ENCODE measurements around the gene ZNF700.
"Not testable (repeated sequence)": the region's sequence is repeated elsewhere in the genome, so short reads cannot be mapped to it uniquely, and the experiment has no call there.

DNA sequence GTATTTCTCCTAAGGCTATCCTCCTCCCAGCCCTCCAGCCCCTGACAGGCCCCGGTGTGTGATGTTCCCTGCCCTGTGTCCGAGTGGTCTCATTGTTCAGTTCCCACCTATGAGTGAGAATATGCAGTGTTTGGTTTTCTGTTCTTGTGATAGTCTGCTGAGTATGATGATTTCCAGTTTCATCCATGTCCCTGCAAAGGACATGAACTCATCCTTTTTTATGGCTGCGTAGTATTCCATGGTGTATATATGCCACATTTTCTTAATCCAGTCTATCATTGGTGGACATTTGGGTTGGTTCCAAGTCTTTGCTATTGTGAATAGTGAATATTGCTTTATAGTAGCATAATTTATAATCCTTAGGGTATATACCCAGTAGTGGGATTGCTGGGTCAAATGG is 10.9 kb downstream of the ZNF700 start:
- not testable (repeated sequence) for TF ChIP-seq CTCF (IDR thresholded peaks at IDR 0.05 in 2 of 3, conservative IDR thresholded peaks at IDR 0.05 in 1 of 3; ENCODE audit: borderline replicate concordance in 1 of 3, insufficient read depth in 1 of 3, low read depth in 2 of 3, low read length in 2 of 3); ZNF274 (IDR thresholded peaks at IDR 0.05; ENCODE audit: low read depth, low read length); EGR1 (IDR thresholded peaks at IDR 0.05; ENCODE audit: low read depth); POLR2A (IDR thresholded peaks at IDR 0.05; ENCODE audit: borderline replicate concordance, extremely low read depth, insufficient read depth, insufficient read length)
- TF ChIP-seq, protein P1, sequence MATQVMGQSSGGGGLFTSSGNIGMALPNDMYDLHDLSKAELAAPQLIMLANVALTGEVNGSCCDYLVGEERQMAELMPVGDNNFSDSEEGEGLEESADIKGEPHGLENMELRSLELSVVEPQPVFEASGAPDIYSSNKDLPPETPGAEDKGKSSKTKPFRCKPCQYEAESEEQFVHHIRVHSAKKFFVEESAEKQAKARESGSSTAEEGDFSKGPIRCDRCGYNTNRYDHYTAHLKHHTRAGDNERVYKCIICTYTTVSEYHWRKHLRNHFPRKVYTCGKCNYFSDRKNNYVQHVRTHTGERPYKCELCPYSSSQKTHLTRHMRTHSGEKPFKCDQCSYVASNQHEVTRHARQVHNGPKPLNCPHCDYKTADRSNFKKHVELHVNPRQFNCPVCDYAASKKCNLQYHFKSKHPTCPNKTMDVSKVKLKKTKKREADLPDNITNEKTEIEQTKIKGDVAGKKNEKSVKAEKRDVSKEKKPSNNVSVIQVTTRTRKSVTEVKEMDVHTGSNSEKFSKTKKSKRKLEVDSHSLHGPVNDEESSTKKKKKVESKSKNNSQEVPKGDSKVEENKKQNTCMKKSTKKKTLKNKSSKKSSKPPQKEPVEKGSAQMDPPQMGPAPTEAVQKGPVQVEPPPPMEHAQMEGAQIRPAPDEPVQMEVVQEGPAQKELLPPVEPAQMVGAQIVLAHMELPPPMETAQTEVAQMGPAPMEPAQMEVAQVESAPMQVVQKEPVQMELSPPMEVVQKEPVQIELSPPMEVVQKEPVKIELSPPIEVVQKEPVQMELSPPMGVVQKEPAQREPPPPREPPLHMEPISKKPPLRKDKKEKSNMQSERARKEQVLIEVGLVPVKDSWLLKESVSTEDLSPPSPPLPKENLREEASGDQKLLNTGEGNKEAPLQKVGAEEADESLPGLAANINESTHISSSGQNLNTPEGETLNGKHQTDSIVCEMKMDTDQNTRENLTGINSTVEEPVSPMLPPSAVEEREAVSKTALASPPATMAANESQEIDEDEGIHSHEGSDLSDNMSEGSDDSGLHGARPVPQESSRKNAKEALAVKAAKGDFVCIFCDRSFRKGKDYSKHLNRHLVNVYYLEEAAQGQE (IDR thresholded peaks at IDR 0.05; ENCODE audit: low read depth), result not testable (repeated sequence)
